Measurements from ENCODE around the gene RNF40.

Gene RNF40

GRCh38 chr16:30725418-30725792, 36.7 kb upstream of the RNF40 start:
- Histone ChIP-seq H3K36me3 (replicated peaks; ENCODE audit: insufficient read depth, low read length) (peaks cover 17% of the 10 kb centered on the region), H3K79me2 (ENCODE audit: low read length) (peaks cover 64% of the 10 kb centered on the region)
- DNase-seq, result no peak

DNA sequence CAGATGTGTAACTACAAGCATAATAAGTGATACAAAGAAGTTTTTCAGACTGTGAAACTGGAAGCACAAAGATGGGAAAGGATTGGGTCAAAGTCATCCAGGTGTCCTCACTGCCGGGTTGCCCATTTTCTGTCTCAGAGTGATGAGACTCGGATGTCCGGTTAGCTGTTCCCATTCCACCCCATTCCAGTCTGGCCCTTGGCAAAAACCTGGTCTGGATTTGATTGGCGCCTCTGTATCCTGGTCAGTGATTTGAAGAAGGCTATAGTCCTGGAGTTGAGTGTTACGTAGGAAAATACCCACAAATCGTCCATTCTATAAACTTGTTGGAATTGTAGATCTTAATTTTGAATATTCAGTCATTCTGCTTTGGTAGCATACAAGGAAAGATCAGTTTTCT, 33.8 kb upstream of the RNF40 start:
- no peak overlapping the region for H3K4me3 ChIP-seq (ENCODE audit: low read length)
- no peak overlapping the region for H3K4me2 ChIP-seq (ENCODE audit: low read depth, low read length)
- no peak overlapping the region for H2AFZ ChIP-seq (ENCODE audit: low read length)
- H3K27me3 ChIP-seq (replicated peaks; ENCODE audit: insufficient read depth, low read length), result no peaks in the 10 kb centered on the region
- H3K9me3 ChIP-seq (replicated peaks; ENCODE audit: insufficient read depth, low read length), result no peaks in the 10 kb centered on the region
- no peak for DNase-seq
- no peak overlapping the region for H3K9ac ChIP-seq (ENCODE audit: low read length)
- TF ChIP-seq EZH2 (optimal IDR thresholded peaks at IDR 0.05; ENCODE audit: low read depth, low read length), result no peak
- TF ChIP-seq EZH2phosphoT487 (IDR thresholded peaks at IDR 0.05; ENCODE audit: low read length), result no peak
- no peak for TF ChIP-seq CTCF (IDR thresholded peaks at IDR 0.05; ENCODE audit: low read length)
- H4K20me1 ChIP-seq (ENCODE audit: insufficient read depth, low read length), result no peaks in the 10 kb centered on the region
- 0 out of 2 replicates have a peak, but pooled peaks cover 3% of the 10 kb centered on the region for H3F3A ChIP-seq (ENCODE audit: insufficient read depth, low read length)
- H3K9me2 ChIP-seq (replicated peaks; ENCODE audit: insufficient read depth, low read length), result no peaks in the 10 kb centered on the region
- H3K79me2 ChIP-seq (ENCODE audit: low read length), result peaks cover 39% of the 10 kb centered on the region
- H3K4me1 ChIP-seq (ENCODE audit: low read length), result no peaks in the 10 kb centered on the region
- H3K27ac ChIP-seq (ENCODE audit: low read length), result no peak overlapping the region
- peaks cover 7% of the 10 kb centered on the region; the same call in 1 of the 2 replicates for H3K36me3 ChIP-seq (replicated peaks; ENCODE audit: insufficient read depth, low read length)

More at GRCh38 chr16:30725418-30725792, 36.7 kb upstream of the RNF40 start:
- Histone ChIP-seq H3K4me3 (ENCODE audit: low read length) (no peak overlapping the region), H3K4me2 (ENCODE audit: low read depth, low read length) (no peak overlapping the region), H2AFZ (ENCODE audit: low read length) (no peak overlapping the region), H3K9ac (ENCODE audit: low read length) (no peak overlapping the region), H3F3A (ENCODE audit: insufficient read depth, low read length) (0 out of 2 replicates have a peak, but pooled peaks cover 3% of the 10 kb centered on the region), H3K9me2 (replicated peaks; ENCODE audit: insufficient read depth, low read length) (no peaks in the 10 kb centered on the region), H3K27me3 (replicated peaks; ENCODE audit: insufficient read depth, low read length) (no peaks in the 10 kb centered on the region), H3K4me1 (ENCODE audit: low read length) (no peaks in the 10 kb centered on the region), H3K27ac (ENCODE audit: low read length) (no peak overlapping the region), H3K9me3 (replicated peaks; ENCODE audit: insufficient read depth, low read length) (no peaks in the 10 kb centered on the region), H4K20me1 (ENCODE audit: insufficient read depth, low read length) (no peaks in the 10 kb centered on the region)
- TF ChIP-seq EZH2phosphoT487 (IDR thresholded peaks at IDR 0.05; ENCODE audit: low read length) (no peak), EZH2 (optimal IDR thresholded peaks at IDR 0.05; ENCODE audit: low read depth, low read length) (no peak), CTCF (IDR thresholded peaks at IDR 0.05; ENCODE audit: low read length) (no peak)

DNA sequence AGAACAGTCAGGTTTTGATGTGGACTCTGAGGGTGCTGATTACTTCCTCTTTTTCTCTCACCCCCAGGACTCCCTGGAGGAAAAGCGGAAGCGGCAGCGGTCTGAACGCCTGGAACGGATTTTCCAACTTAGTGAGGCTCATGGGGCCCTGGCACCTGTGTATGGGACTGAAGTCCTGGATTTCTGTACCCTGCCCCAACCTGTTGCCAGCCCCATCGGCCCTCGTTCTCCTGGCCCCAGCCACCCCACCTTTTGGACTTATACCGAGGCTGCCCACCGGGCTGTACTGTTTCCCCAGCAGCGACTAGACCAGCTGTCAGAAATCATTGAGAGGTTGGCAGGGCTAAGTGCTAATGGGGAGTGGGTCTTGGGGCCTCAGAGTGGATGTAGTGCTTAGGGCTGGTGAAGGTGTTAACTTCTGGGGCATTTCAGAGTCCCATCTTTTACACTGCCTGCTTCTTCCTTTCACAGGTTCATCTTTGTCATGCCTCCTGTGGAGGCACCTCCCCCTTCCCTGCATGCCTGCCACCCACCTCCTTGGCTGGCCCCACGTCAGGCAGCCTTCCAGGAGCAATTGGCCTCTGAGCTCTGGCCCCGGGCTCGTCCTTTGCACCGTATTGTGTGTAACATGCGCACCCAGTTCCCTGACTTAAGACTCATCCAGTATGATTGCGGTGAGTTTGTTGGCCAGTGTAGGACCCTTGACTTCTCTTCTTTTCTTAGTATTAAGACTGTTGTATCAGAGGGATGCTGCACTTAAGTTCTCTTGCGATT, 33.0 kb upstream of the RNF40 start:
- Histone ChIP-seq H3F3A (ENCODE audit: insufficient read depth, low read length) (peaks cover 3% of the 10 kb centered on the region; the same call in 1 of the 2 replicates), H3K27ac (ENCODE audit: low read length) (no peak overlapping the region), H4K20me1 (ENCODE audit: insufficient read depth, low read length) (no peaks in the 10 kb centered on the region), H3K27me3 (replicated peaks; ENCODE audit: insufficient read depth, low read length) (no peaks in the 10 kb centered on the region), H3K9me2 (replicated peaks; ENCODE audit: insufficient read depth, low read length) (no peaks in the 10 kb centered on the region), H3K9me3 (replicated peaks; ENCODE audit: insufficient read depth, low read length) (no peaks in the 10 kb centered on the region), H3K9ac (ENCODE audit: low read length) (no peak overlapping the region), H2AFZ (ENCODE audit: low read length) (no peak overlapping the region), H3K4me3 (ENCODE audit: low read length) (no peak overlapping the region), H3K4me2 (ENCODE audit: low read depth, low read length) (no peak overlapping the region), H3K36me3 (replicated peaks; ENCODE audit: insufficient read depth, low read length) (peaks cover 7% of the 10 kb centered on the region), H3K79me2 (ENCODE audit: low read length) (peaks cover 34% of the 10 kb centered on the region), H3K4me1 (ENCODE audit: low read length) (no peaks in the 10 kb centered on the region)
- DNase-seq, result no peak
- TF ChIP-seq EZH2phosphoT487 (IDR thresholded peaks at IDR 0.05; ENCODE audit: low read length) (no peak), CTCF (IDR thresholded peaks at IDR 0.05; ENCODE audit: low read length) (no peak), EZH2 (optimal IDR thresholded peaks at IDR 0.05; ENCODE audit: low read depth, low read length) (no peak)

All from MM.1S (cell line).